EL (cell line): ENCODE data around the gene JAK3.
A peak's percentile ranks its signal among the peaks of the same experiment; 100 is the strongest.
"Not testable (repeated sequence)": the region's sequence is repeated elsewhere in the genome, so short reads cannot be mapped to it uniquely, and the experiment has no call there.

Experiments
- DNase-seq: peaks from one replicate; pipeline ENCODE4 v3.0.0-alpha.2; 2016

The JAK3 gene

GRCh38 chr19:17802137-17802858 lies 45.5 kb downstream of the JAK3 start:
- DNase-seq = no peak

GRCh38 chr19:17798599-17798998 lies 49.2 kb downstream of the JAK3 start:
- DNase-seq = not testable (repeated sequence)

GRCh38 chr19:17797424-17798201 lies 50.2 kb downstream of the JAK3 start:
- peak; percentile 75 for DNase-seq

GRCh38 chr19:17796838-17797423 lies 50.9 kb downstream of the JAK3 start:
- no peak for DNase-seq

- no peak for DNase-seq
Measured at GRCh38 chr19:17796013-17796837, 51.6 kb downstream of the JAK3 start.

GRCh38 chr19:17795495-17795856 lies 52.3 kb downstream of the JAK3 start:
- no peak for DNase-seq

GRCh38 chr19:17794731-17795494 lies 52.9 kb downstream of the JAK3 start, which contains the start of gene B3GNT3:
Gene B3GNT3 (plus strand): TSS chr19:17795138. CDS start chr19:17807808, 12,670 bp downstream.
- DNase-seq = peak; percentile 57

- no peak for DNase-seq
Measured at GRCh38 chr19:17794412-17794730, 53.4 kb downstream of the JAK3 start.

- DNase-seq = no peak
Measured at GRCh38 chr19:17790059-17790780, 57.6 kb downstream of the JAK3 start.

- no peak for DNase-seq
Measured at GRCh38 chr19:17788632-17789031, 59.1 kb downstream of the JAK3 start.

GRCh38 chr19:17787274-17787913 lies 60.4 kb downstream of the JAK3 start:
- no peak for DNase-seq

- peak; percentile 62 for DNase-seq
Measured at GRCh38 chr19:17784201-17785008, 63.4 kb downstream of the JAK3 start.

- not testable (repeated sequence) for DNase-seq
Measured at GRCh38 chr19:17783721-17784120, 64.1 kb downstream of the JAK3 start.

- DNase-seq = no peak
Measured at GRCh38 chr19:17780781-17781180, 67.0 kb downstream of the JAK3 start.

- DNase-seq = peak; percentile 77
Measured at GRCh38 chr19:17778968-17779929, 68.5 kb downstream of the JAK3 start.

- DNase-seq = peak; percentile 69
Measured at GRCh38 chr19:17778251-17778967, 69.4 kb downstream of the JAK3 start.

GRCh38 chr19:17777840-17778239 lies 69.9 kb downstream of the JAK3 start:
- DNase-seq = not testable (repeated sequence)
